Naive thymus-derived CD4-positive, alpha-beta T cell (primary cell): Measurements from ENCODE around the gene OR6C75. TPM values are rescaled to one million over a fixed set of nuclear protein-coding genes. Genes with fewer than 3 reads are reported as not detected.

Source experiments
- ATAC-seq: fragments of 150-1000 bp; cut with Tn5 transposase; 2 replicates; pipeline ENCODE4 v1.10.0; 2021; ENCODE audit warnings: mild to moderate bottlenecking, moderate library complexity
- CTCF ChIA-PET: fragments of 350-600 bp; sonication (Branson Sonifier 250); formaldehyde crosslinking; loops from one replicate; lab custom pipeline; 2021; ENCODE audit warnings: antibody characterized with exemption; lab: Charles Lee
- POLR2A ChIA-PET: fragments of 350-600 bp; sonication (Branson Sonifier 250); formaldehyde crosslinking; loops from one replicate; lab custom pipeline; 2021; ENCODE audit warnings: antibody characterized with exemption, inconsistent platforms; lab: Charles Lee
- DNase-seq, 9 donors: peaks; one replicate each; pipeline versions ENCODE4 v3.0.0 to v3.0.0-alpha.2; 2020 to 2022; ENCODE audit warnings: mixed read lengths in 1 of 9
- H3K27ac ChIP-seq: one replicate; pipeline ENCODE4 v1.7.0; 2013; ENCODE audit warnings: mild to moderate bottlenecking, low read depth, low read length, moderate library complexity
- H3K27me3 ChIP-seq, 2 donors: one replicate each; pipeline ENCODE4 v1.7.0; 2013; ENCODE audit warnings: low read length in 2 of 2, mild to moderate bottlenecking in 2 of 2, moderate library complexity in 2 of 2; ENCODE audit not compliant: control insufficient read depth in 2 of 2, insufficient read depth in 2 of 2
- H3K36me3 ChIP-seq, 3 experiments: 1 replicate in 2 of 3; 2 replicates in 1 of 3; pipeline ENCODE4 v1.7.0; 2013; ENCODE audit warnings: low read length in 3 of 3, mild to moderate bottlenecking in 3 of 3, moderate library complexity in 1 of 3; ENCODE audit not compliant: insufficient read depth in 3 of 3, control insufficient read depth in 2 of 3
- H3K4me1 ChIP-seq, 2 donors: one replicate each; pipeline ENCODE4 v1.7.0; 2013; ENCODE audit warnings: low read length in 2 of 2, mild to moderate bottlenecking in 2 of 2, moderate library complexity in 1 of 2; ENCODE audit not compliant: control insufficient read depth in 2 of 2, insufficient read depth in 2 of 2
- H3K4me3 ChIP-seq: 2 replicates; pipeline ENCODE4 v1.7.0; 2013; ENCODE audit warnings: mild to moderate bottlenecking, low read length
- H3K9me3 ChIP-seq, 3 experiments: 1 replicate in 2 of 3; 2 replicates in 1 of 3; pipeline ENCODE4 v1.7.0; 2013; ENCODE audit warnings: low read length in 3 of 3; ENCODE audit not compliant: control insufficient read depth in 2 of 3
- H3K27ac Mint-ChIP-seq, 9 donors: one replicate each; pipeline ENCODE4 v1.8.0; 2020 to 2022; ENCODE audit warnings: mixed read lengths in 9 of 9, mild to moderate bottlenecking in 8 of 9, moderate library complexity in 5 of 9, inconsistent platforms in 2 of 9
- H3K27me3 Mint-ChIP-seq, 5 donors: one replicate each; pipeline ENCODE4 v1.8.0; 2021 to 2022; ENCODE audit warnings: mixed read lengths in 5 of 5, mild to moderate bottlenecking in 1 of 5
- H3K36me3 Mint-ChIP-seq, 5 donors: one replicate each; pipeline ENCODE4 v1.8.0; 2020 to 2022; ENCODE audit warnings: mixed read lengths in 5 of 5, mild to moderate bottlenecking in 3 of 5, inconsistent platforms in 1 of 5
- H3K4me1 Mint-ChIP-seq, 7 donors: one replicate each; pipeline ENCODE4 v1.8.0; 2020 to 2022; ENCODE audit warnings: mixed read lengths in 7 of 7, mild to moderate bottlenecking in 3 of 7, inconsistent platforms in 1 of 7
- H3K4me3 Mint-ChIP-seq, 10 donors: one replicate each; pipeline ENCODE4 v1.8.0; 2020 to 2022; ENCODE audit warnings: mild to moderate bottlenecking in 10 of 10, mixed read lengths in 10 of 10, moderate library complexity in 6 of 10, inconsistent platforms in 2 of 10
- H3K9me3 Mint-ChIP-seq, 11 donors: one replicate each; pipeline ENCODE4 v1.8.0; 2020 to 2022; ENCODE audit warnings: mixed read lengths in 11 of 11, mild to moderate bottlenecking in 4 of 11, inconsistent platforms in 1 of 11, moderate library complexity in 1 of 11
- intact Hi-C, 2 donors: fragments of 100-400 bp; cut with micrococcal nuclease; formaldehyde crosslinking; loops; one replicate each; pipeline ENCODE4 v1.15.1; 2023
- polyA plus RNA-seq, 2 donors: library from polyadenylated mRNA; unstranded; fragments of 300-500 nt; fragmentation: Illumina TruSeq; gene quantifications; one replicate each; pipeline ENCODE4 v1.2.3, GENCODE V29; 2021
- total RNA-seq, 6 experiments: library from RNA in 5 of 6; stranded (reverse) in 5 of 6; gene quantifications; 1 replicate in 5 of 6; 2 replicates in 1 of 6; pipeline ENCODE4 v1.2.3 and lab custom pipeline; 2021 to 2026

Gene OR6C75
- total and polyA plus RNA-seq, 7 experiments from 2014 or later: not detected

GRCh38 chr12:55365086-55365485 lies 2.3 kb downstream of the OR6C75 start:
- Mint-ChIP-seq H3K4me3 (no peak overlapping the region), H3K27me3 (peaks cover 0 to 34% (median 27%) of the 10 kb centered on the region in 5 donors), H3K36me3 (peaks cover 0 to 6% (median 0%) of the 10 kb centered on the region in 5 donors), H3K9me3 (peaks cover 0 to 2% (median 0%) of the 10 kb centered on the region in 11 donors), H3K27ac (no peak overlapping the region), H3K4me1 (peaks cover 0 to 1% (median 0%) of the 10 kb centered on the region in 7 donors)
- Histone ChIP-seq H3K36me3 (no peaks in the 10 kb centered on the region), H3K4me1 (no peaks in the 10 kb centered on the region), H3K4me3 (no peak overlapping the region), H3K27me3 (no peaks in the 10 kb centered on the region), H3K9me3 (no peaks in the 10 kb centered on the region), H3K27ac (no peak overlapping the region)
- intact Hi-C loops: no loop called here
- no peak for DNase-seq
- ChIA-PET POLR2A (no interaction called here), CTCF (no interaction called here)
- no peak for ATAC-seq

GRCh38 chr12:55372521-55372920 lies 9.7 kb downstream of the OR6C75 start:
- peaks cover 0 to 26% (median 11%) of the 10 kb centered on the region in 5 donors for H3K27me3 Mint-ChIP-seq
- Histone ChIP-seq H3K27me3 (no peaks in the 10 kb centered on the region), H3K4me1 (no peaks in the 10 kb centered on the region), H3K9me3 (no peaks in the 10 kb centered on the region), H3K4me3 (no peak overlapping the region), H3K36me3 (no peaks in the 10 kb centered on the region), H3K27ac (no peak overlapping the region)
- CTCF ChIA-PET: no interaction called here
- DNase-seq (no peak), ATAC-seq (no peak)
- H3K4me1 Mint-ChIP-seq: peaks cover 0 to 1% (median 0%) of the 10 kb centered on the region in 7 donors
- no peak overlapping the region for H3K27ac Mint-ChIP-seq
- no peak overlapping the region for H3K4me3 Mint-ChIP-seq
- intact Hi-C loops: no loop called here
- H3K36me3 Mint-ChIP-seq: no peaks in the 10 kb centered on the region
- POLR2A ChIA-PET: no interaction called here
- H3K9me3 Mint-ChIP-seq: peaks cover 0 to 3% (median 0%) of the 10 kb centered on the region in 11 donors

GRCh38 chr12:55385891-55386290 lies 23.1 kb downstream of the OR6C75 start:
- Mint-ChIP-seq H3K36me3 (no peaks in the 10 kb centered on the region), H3K4me3 (no peak overlapping the region), H3K27ac (no peak overlapping the region), H3K4me1 (no peaks in the 10 kb centered on the region), H3K9me3 (no peaks in the 10 kb centered on the region), H3K27me3 (peaks cover 0 to 21% (median 10%) of the 10 kb centered on the region in 5 donors)
- Histone ChIP-seq H3K9me3 (no peaks in the 10 kb centered on the region), H3K27me3 (no peaks in the 10 kb centered on the region), H3K36me3 (no peaks in the 10 kb centered on the region), H3K4me3 (no peak overlapping the region), H3K4me1 (no peaks in the 10 kb centered on the region), H3K27ac (no peak overlapping the region)
- intact Hi-C loops: no loop called here
- CTCF ChIA-PET: no interaction called here
- POLR2A ChIA-PET: no interaction called here
- no peak for DNase-seq
- no peak for ATAC-seq

DNA sequence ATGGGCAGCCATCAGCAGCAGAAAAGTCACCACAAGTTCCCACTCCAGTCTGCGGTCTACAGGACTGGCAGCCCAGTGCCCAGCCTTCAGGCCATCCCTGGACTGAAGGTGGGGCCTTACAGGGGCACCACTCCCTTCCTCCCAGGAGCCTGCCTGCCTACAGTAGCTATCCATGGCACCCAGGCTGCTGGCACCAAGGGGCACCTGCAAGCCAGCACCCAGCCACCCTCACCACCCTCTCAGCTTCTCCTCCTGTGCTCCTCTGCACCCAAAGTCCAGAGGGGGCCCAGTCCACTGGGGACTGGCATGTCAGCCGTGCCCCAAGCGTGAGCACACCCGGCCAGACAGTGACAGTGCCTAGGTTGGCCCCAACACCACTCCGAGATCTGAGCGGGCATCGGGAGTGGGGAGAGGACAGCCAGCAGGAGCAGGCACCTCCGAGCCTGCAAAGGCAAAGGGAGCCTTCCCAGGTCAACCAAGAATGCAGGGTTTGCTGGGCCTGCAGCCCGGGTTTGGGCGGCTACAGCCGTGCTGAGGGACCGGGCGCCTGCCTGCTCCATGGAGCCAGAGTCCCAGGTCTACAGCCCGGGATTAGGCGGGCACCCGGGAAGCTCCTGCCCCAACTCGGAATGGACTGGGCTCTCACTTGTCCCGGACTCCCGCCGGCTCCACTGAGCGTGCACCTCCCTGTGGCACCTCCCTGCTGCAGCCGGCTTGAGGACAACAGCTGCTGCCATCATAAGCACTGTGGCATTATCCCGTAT lies 29.4 kb downstream of the OR6C75 start:
- H3K9me3 Mint-ChIP-seq: no peaks in the 10 kb centered on the region
- peaks cover 3 to 30% (median 29%) of the 10 kb centered on the region in 5 donors for H3K27me3 Mint-ChIP-seq
- Histone ChIP-seq H3K9me3 (no peaks in the 10 kb centered on the region), H3K27ac (no peak overlapping the region), H3K27me3 (no peaks in the 10 kb centered on the region), H3K4me3 (no peak overlapping the region), H3K36me3 (no peaks in the 10 kb centered on the region), H3K4me1 (no peaks in the 10 kb centered on the region)
- no peak for DNase-seq
- no peak for ATAC-seq
- no peaks in the 10 kb centered on the region for H3K36me3 Mint-ChIP-seq
- POLR2A ChIA-PET: no interaction called here
- no peak overlapping the region for H3K4me3 Mint-ChIP-seq
- CTCF ChIA-PET: no interaction called here
- no peak overlapping the region for H3K27ac Mint-ChIP-seq
- intact Hi-C loops: no loop called here
- H3K4me1 Mint-ChIP-seq: no peaks in the 10 kb centered on the region

GRCh38 chr12:55396326-55396725 lies 33.6 kb downstream of the OR6C75 start:
- no peaks in the 10 kb centered on the region for H3K36me3 Mint-ChIP-seq
- POLR2A ChIA-PET: no interaction called here

GRCh38 chr12:55400229-55400628 lies 37.5 kb downstream of the OR6C75 start, which contains the start of gene OR6C65:
OR6C65 (plus strand) TSS chr12:55400529; CDS start chr12:55400529, 0 bp downstream.
- ChIA-PET CTCF (no interaction called here), POLR2A (no interaction called here)
- Mint-ChIP-seq H3K27me3 (peaks cover 11 to 44% (median 42%) of the 10 kb centered on the region in 5 donors), H3K4me1 (no peaks in the 10 kb centered on the region), H3K9me3 (peaks cover 0 to 6% (median 0%) of the 10 kb centered on the region in 11 donors), H3K27ac (no peak within 1 kb of the TSS), H3K4me3 (no peak within 1 kb of the TSS), H3K36me3 (no peaks in the 10 kb centered on the region)
- no peak within 1 kb of the TSS for H3K27ac ChIP-seq
- H3K4me1 ChIP-seq: no peaks in the 10 kb centered on the region
- H3K36me3 ChIP-seq: no peaks in the 10 kb centered on the region
- no peaks in the 10 kb centered on the region for H3K27me3 ChIP-seq
- intact Hi-C loops: no loop called here
- no peak within 1 kb of the TSS for H3K4me3 ChIP-seq
- ATAC-seq (no peak), DNase-seq (no peak)
- no peaks in the 10 kb centered on the region for H3K9me3 ChIP-seq

More at GRCh38 chr12:55396326-55396725, 33.6 kb downstream of the OR6C75 start:
- no peak overlapping the region for H3K4me3 Mint-ChIP-seq
- Histone ChIP-seq H3K4me1 (no peaks in the 10 kb centered on the region), H3K9me3 (no peaks in the 10 kb centered on the region), H3K4me3 (no peak overlapping the region), H3K27me3 (no peaks in the 10 kb centered on the region), H3K27ac (no peak overlapping the region), H3K36me3 (no peaks in the 10 kb centered on the region)
- intact Hi-C loops: no loop called here
- H3K4me1 Mint-ChIP-seq: no peaks in the 10 kb centered on the region
- ATAC-seq (no peak), DNase-seq (no peak)
- CTCF ChIA-PET: no interaction called here
- peaks cover 8 to 48% (median 31%) of the 10 kb centered on the region in 5 donors for H3K27me3 Mint-ChIP-seq
- no peak overlapping the region for H3K27ac Mint-ChIP-seq
- H3K9me3 Mint-ChIP-seq: no peaks in the 10 kb centered on the region

- POLR2A ChIA-PET: no interaction called here
- Mint-ChIP-seq H3K4me3 (no peak overlapping the region), H3K9me3 (peaks cover 0 to 20% (median 0%) of the 10 kb centered on the region in 11 donors), H3K27me3 (peaks cover 9 to 30% (median 15%) of the 10 kb centered on the region in 5 donors), H3K36me3 (no peaks in the 10 kb centered on the region), H3K4me1 (no peaks in the 10 kb centered on the region), H3K27ac (no peak overlapping the region)
- H3K4me3 ChIP-seq: no peak overlapping the region
- H3K36me3 ChIP-seq: no peaks in the 10 kb centered on the region
- H3K27me3 ChIP-seq: no peaks in the 10 kb centered on the region
- H3K4me1 ChIP-seq: no peaks in the 10 kb centered on the region
- no peaks in the 10 kb centered on the region for H3K9me3 ChIP-seq
- intact Hi-C loops: no loop called here
- no peak for DNase-seq
- ATAC-seq: no peak
- CTCF ChIA-PET: no interaction called here
- no peak overlapping the region for H3K27ac ChIP-seq
These were observed 45.1 kb downstream of the OR6C75 start for GRCh38 chr12:55407866-55408265.
